ENCODE measurements around the gene SLC30A7. TPM values are rescaled to one million over a fixed set of nuclear protein-coding genes. Genes with fewer than 3 reads are reported as not detected.

The SLC30A7 gene
- total RNA-seq, 1 donor from 2014 or later, result 30.1 TPM

DNA sequence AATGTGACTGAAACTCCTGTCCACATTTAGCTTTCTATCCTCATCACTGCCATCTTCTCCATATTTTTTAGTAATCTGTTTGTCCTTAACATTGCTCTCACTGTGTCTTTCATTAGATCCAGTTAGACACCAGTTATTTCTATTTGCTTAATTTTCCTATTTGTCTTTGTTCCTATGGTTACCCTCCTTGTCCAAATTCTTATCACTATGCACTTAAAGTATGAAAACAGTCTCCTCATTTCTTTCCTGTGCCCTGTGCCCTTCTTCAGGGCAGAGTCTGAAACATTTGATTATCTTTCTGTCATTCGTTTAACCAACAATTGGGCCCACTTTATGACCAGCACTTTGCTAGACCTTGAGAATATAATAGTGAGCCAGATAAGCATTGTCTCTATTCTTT lies 64.2 kb downstream of the SLC30A7 start:
- Mint-ChIP-seq H3K36me3 (peaks cover 20% of the 10 kb centered on the region), H3K27ac (no peak overlapping the region), H3K9me3 (no peaks in the 10 kb centered on the region), H3K27me3 (no peaks in the 10 kb centered on the region), H3K4me3 (no peak overlapping the region), H3K4me1 (ENCODE audit: unreplicated experiment) (peaks cover 10% of the 10 kb centered on the region)
- TF ChIP-seq CTCF (conservative IDR thresholded peaks at IDR 0.05), result no peak
- DNase-seq (ENCODE audit: extremely low spot score, unreplicated experiment), result no peak

DNA sequence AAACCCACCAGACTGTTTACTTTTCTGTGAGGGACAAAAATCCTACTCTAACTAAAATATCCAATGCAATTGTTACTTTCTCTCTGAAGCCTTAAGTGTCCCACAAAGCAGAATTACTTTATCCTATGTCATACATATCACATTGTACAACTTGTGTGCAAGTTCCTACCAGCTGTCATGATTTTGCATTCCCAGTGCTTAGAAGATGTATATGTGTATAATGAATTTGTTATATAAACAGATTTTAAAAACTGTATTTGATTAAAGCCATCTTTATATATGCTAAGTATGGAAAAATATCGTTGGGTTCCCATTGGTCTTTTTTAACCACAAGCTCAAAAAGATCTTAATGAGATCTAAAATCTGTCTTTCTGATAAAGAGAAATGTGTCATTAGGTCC lies 72.7 kb downstream of the SLC30A7 start:
- DNase-seq (ENCODE audit: extremely low spot score, unreplicated experiment), result no peak
- H3K4me3 Mint-ChIP-seq, result no peak overlapping the region
- peaks cover 5% of the 10 kb centered on the region for H3K4me1 Mint-ChIP-seq (ENCODE audit: unreplicated experiment)
- H3K9me3 Mint-ChIP-seq, result no peaks in the 10 kb centered on the region
- H3K36me3 Mint-ChIP-seq, result peaks cover 22% of the 10 kb centered on the region
- no peaks in the 10 kb centered on the region for H3K27me3 Mint-ChIP-seq
- no peak overlapping the region for H3K27ac Mint-ChIP-seq
- no peak for TF ChIP-seq CTCF (conservative IDR thresholded peaks at IDR 0.05)

DNA sequence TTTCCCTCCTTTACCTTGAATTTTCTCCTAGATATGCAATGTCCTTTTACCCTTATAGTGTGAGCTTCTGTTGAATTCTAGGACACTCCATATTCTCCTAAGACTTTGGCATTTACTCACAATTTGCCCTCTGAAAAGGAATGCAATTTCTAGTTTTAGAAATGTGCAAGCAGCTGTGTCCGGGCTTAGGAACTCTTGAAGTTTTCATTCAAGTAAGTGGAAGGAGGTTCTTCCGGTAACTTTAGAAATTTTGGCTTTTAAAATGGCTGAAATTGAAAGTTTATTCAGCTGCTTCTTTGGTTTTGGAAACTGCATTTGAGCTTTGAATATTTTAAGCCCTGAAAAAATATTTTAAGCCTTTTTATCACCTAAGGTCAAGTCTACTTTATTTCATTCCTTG lies 73.4 kb downstream of the SLC30A7 start:
- peaks cover 26% of the 10 kb centered on the region for H3K36me3 Mint-ChIP-seq

GRCh38 chr1:100971021-100971420 lies 75.1 kb downstream of the SLC30A7 start:
- Mint-ChIP-seq H3K27me3 (no peaks in the 10 kb centered on the region), H3K4me3 (no peak overlapping the region), H3K36me3 (peaks cover 28% of the 10 kb centered on the region), H3K4me1 (ENCODE audit: unreplicated experiment) (peaks cover 5% of the 10 kb centered on the region), H3K9me3 (no peaks in the 10 kb centered on the region), H3K27ac (no peak overlapping the region)
- TF ChIP-seq CTCF (conservative IDR thresholded peaks at IDR 0.05), result no peak
- DNase-seq (ENCODE audit: extremely low spot score, unreplicated experiment), result no peak

More for the DNA sequence above, 73.4 kb downstream of the SLC30A7 start:
- no peak for TF ChIP-seq CTCF (conservative IDR thresholded peaks at IDR 0.05)
- H3K9me3 Mint-ChIP-seq, result no peaks in the 10 kb centered on the region
- H3K27ac Mint-ChIP-seq, result no peak overlapping the region
- H3K4me1 Mint-ChIP-seq (ENCODE audit: unreplicated experiment), result peaks cover 5% of the 10 kb centered on the region
- no peak for DNase-seq (ENCODE audit: extremely low spot score, unreplicated experiment)
- H3K4me3 Mint-ChIP-seq, result no peak overlapping the region
- H3K27me3 Mint-ChIP-seq, result no peaks in the 10 kb centered on the region

DNA sequence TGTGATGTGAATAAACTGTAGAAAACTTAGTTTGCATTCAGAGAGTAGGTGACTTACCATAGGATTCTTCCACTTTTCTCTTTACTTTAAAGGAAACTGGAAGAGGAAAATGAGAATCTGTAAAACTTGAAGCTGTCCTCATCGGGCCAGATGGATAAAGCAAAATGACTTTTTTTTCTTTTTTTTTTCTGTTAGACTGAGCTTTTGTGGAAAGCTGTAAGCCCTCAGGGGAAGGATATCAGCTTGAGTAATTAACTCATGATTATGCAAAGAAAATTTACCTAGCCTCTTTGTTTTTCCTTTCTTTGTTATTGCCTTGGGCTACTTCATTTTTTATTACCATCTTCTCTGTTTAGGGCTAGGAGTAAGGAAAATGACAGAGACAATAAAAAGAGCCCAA lies 76.3 kb downstream of the SLC30A7 start:
- Mint-ChIP-seq H3K4me1 (ENCODE audit: unreplicated experiment) (peaks cover 12% of the 10 kb centered on the region), H3K27me3 (no peaks in the 10 kb centered on the region), H3K4me3 (no peak overlapping the region), H3K27ac (no peak overlapping the region), H3K9me3 (no peaks in the 10 kb centered on the region), H3K36me3 (peaks cover 30% of the 10 kb centered on the region)
- DNase-seq (ENCODE audit: extremely low spot score, unreplicated experiment), result no peak
- TF ChIP-seq CTCF (conservative IDR thresholded peaks at IDR 0.05), result no peak

- H3K4me3 Mint-ChIP-seq, result no peak overlapping the region
- H3K27me3 Mint-ChIP-seq, result no peaks in the 10 kb centered on the region
- no peaks in the 10 kb centered on the region for H3K9me3 Mint-ChIP-seq
- peaks cover 13% of the 10 kb centered on the region for H3K4me1 Mint-ChIP-seq (ENCODE audit: unreplicated experiment)
- TF ChIP-seq CTCF (conservative IDR thresholded peaks at IDR 0.05), result no peak
- H3K36me3 Mint-ChIP-seq, result peaks cover 37% of the 10 kb centered on the region
- no peak for DNase-seq (ENCODE audit: extremely low spot score, unreplicated experiment)
- peak overlapping the region; percentile 54 for H3K27ac Mint-ChIP-seq
Measured at GRCh38 chr1:100976936-100977335, 81.0 kb downstream of the SLC30A7 start.
